Activated B cell treated with CpG ODN at 0.5 μM for 24 hours (primary cell): ENCODE data around the gene TRIM56. TPM values are rescaled to one million over a fixed set of nuclear protein-coding genes. Genes with fewer than 3 reads are reported as not detected.
"Not testable (repeated sequence)": the region's sequence is repeated elsewhere in the genome, so short reads cannot be mapped to it uniquely, and the experiment has no call there.

Source experiments
- ATAC-seq: fragments of 200-7000 bp; cut with Tn5 transposase; one replicate; pipeline ENCODE4 v1.10.0; 2021; ENCODE audit warnings: low read depth, mild to moderate bottlenecking, moderate library complexity
- CTCF ChIA-PET: fragments of 350-600 bp; sonication (Branson Sonifier 250); formaldehyde crosslinking; loops from one replicate; lab custom pipeline; 2021; ENCODE audit warnings: antibody characterized with exemption; lab: Charles Lee
- POLR2A ChIA-PET: fragments of 350-600 bp; sonication (Branson Sonifier 250); formaldehyde crosslinking; loops from one replicate; lab custom pipeline; 2021; ENCODE audit warnings: antibody characterized with exemption; lab: Charles Lee
- DNase-seq: peaks from one replicate; pipeline ENCODE4 v3.0.0; 2022
- H3K27ac Mint-ChIP-seq: one replicate; pipeline ENCODE4 v1.8.0; 2020; ENCODE audit warnings: mixed read lengths
- H3K27me3 Mint-ChIP-seq: one replicate; pipeline ENCODE4 v1.8.0; 2021; ENCODE audit warnings: mixed read lengths
- H3K36me3 Mint-ChIP-seq: one replicate; pipeline ENCODE4 v1.8.0; 2021; ENCODE audit warnings: low read depth, mixed read lengths
- H3K4me1 Mint-ChIP-seq: one replicate; pipeline ENCODE4 v1.8.0; 2021; ENCODE audit warnings: mixed read lengths
- H3K4me3 Mint-ChIP-seq: one replicate; pipeline ENCODE4 v1.8.0; 2020; ENCODE audit warnings: mild to moderate bottlenecking, mixed read lengths
- H3K9me3 Mint-ChIP-seq: one replicate; pipeline ENCODE4 v1.8.0; 2020; ENCODE audit warnings: mixed read lengths
- CTCF ChIP-seq: fragments of 200-600 bp; IDR thresholded peaks from one replicate; pipeline ENCODE4 v1.8.0; 2022; ENCODE audit warnings: antibody characterized with exemption, mild to moderate bottlenecking
- intact Hi-C: fragments of 100-400 bp; cut with micrococcal nuclease; formaldehyde crosslinking; loops from one replicate; pipeline ENCODE4 v1.15.1; 2024
- total RNA-seq: library from RNA; stranded (reverse); gene quantifications from 2 replicates; pipeline ENCODE4 v1.2.3, GENCODE V29; 2022

Gene TRIM56
- total RNA-seq, 1 donor from 2014 or later, result 57.5 TPM

- H3K4me3 Mint-ChIP-seq, result no peak overlapping the region
- no peaks in the 10 kb centered on the region for H3K4me1 Mint-ChIP-seq
- intact Hi-C loops, result no loop called here
- H3K36me3 Mint-ChIP-seq, result no peaks in the 10 kb centered on the region
- no peak for TF ChIP-seq CTCF
- no peaks in the 10 kb centered on the region for H3K9me3 Mint-ChIP-seq
- ATAC-seq (no peak), DNase-seq (no peak)
- ChIA-PET CTCF (interaction anchor here (1.0 kb wide), 1 partner anchor 167 kb away, joined by 3 read pairs; no protein-coding TSS in a partner anchor), POLR2A (no interaction called here)
- H3K27me3 Mint-ChIP-seq, result peaks cover 44% of the 10 kb centered on the region
- H3K27ac Mint-ChIP-seq, result no peak overlapping the region
Observed at GRCh38 chr7:101060992-101061391, 24.3 kb upstream of the TRIM56 start.

GRCh38 chr7:101064176-101064550 is 21.1 kb upstream of the TRIM56 start:
- H3K27me3 Mint-ChIP-seq, result peaks cover 37% of the 10 kb centered on the region
- H3K9me3 Mint-ChIP-seq, ATAC-seq, H3K36me3 Mint-ChIP-seq, DNase-seq, H3K4me1 Mint-ChIP-seq, intact Hi-C loops, POLR2A ChIA-PET, H3K27ac Mint-ChIP-seq, H3K4me3 Mint-ChIP-seq, CTCF ChIA-PET: not testable (repeated sequence)

- DNase-seq, H3K36me3 Mint-ChIP-seq, H3K27ac Mint-ChIP-seq, POLR2A ChIA-PET, H3K4me3 Mint-ChIP-seq, CTCF ChIA-PET, intact Hi-C loops, H3K4me1 Mint-ChIP-seq, H3K9me3 Mint-ChIP-seq, ATAC-seq: not testable (repeated sequence)
- peaks cover 33% of the 10 kb centered on the region for H3K27me3 Mint-ChIP-seq
Observed at GRCh38 chr7:101065162-101065561, 20.1 kb upstream of the TRIM56 start.

- Mint-ChIP-seq H3K4me3 (no peak overlapping the region), H3K4me1 (no peaks in the 10 kb centered on the region), H3K27ac (no peak overlapping the region), H3K36me3 (no peaks in the 10 kb centered on the region), H3K27me3 (peaks cover 29% of the 10 kb centered on the region), H3K9me3 (no peaks in the 10 kb centered on the region)
- POLR2A ChIA-PET, result no interaction called here
- intact Hi-C loops, result no loop called here
- CTCF ChIA-PET, result no interaction called here
- ATAC-seq, result no peak
- DNase-seq, result no peak
- no peak for TF ChIP-seq CTCF
Observed at GRCh38 chr7:101066141-101066832, 19.0 kb upstream of the TRIM56 start.

GRCh38 chr7:101066833-101067177 is 18.5 kb upstream of the TRIM56 start:
- ATAC-seq, result no peak
- peaks cover 27% of the 10 kb centered on the region for H3K27me3 Mint-ChIP-seq
- POLR2A ChIA-PET, result no interaction called here

GRCh38 chr7:101068401-101068800 is 16.9 kb upstream of the TRIM56 start:
- peaks cover 26% of the 10 kb centered on the region for H3K27me3 Mint-ChIP-seq
- H3K4me3 Mint-ChIP-seq, result no peak overlapping the region
- H3K9me3 Mint-ChIP-seq, result no peaks in the 10 kb centered on the region
- ChIA-PET CTCF (no interaction called here), POLR2A (no interaction called here)
- no peak overlapping the region for H3K27ac Mint-ChIP-seq
- intact Hi-C loops, result no loop called here
- DNase-seq (no peak), ATAC-seq (no peak)
- no peaks in the 10 kb centered on the region for H3K4me1 Mint-ChIP-seq
- no peaks in the 10 kb centered on the region for H3K36me3 Mint-ChIP-seq
- TF ChIP-seq CTCF, result no peak

More at GRCh38 chr7:101066833-101067177, 18.5 kb upstream of the TRIM56 start:
- no peaks in the 10 kb centered on the region for H3K36me3 Mint-ChIP-seq
- CTCF ChIA-PET, result no interaction called here
- no peak overlapping the region for H3K4me3 Mint-ChIP-seq
- TF ChIP-seq CTCF, result no peak
- H3K27ac Mint-ChIP-seq, result no peak overlapping the region
- H3K9me3 Mint-ChIP-seq, result no peaks in the 10 kb centered on the region
- H3K4me1 Mint-ChIP-seq, result no peaks in the 10 kb centered on the region
- intact Hi-C loops, result no loop called here
- DNase-seq, result no peak

GRCh38 chr7:101071362-101072104 is 13.7 kb upstream of the TRIM56 start:
- intact Hi-C loops, H3K36me3 Mint-ChIP-seq, DNase-seq, ATAC-seq, H3K9me3 Mint-ChIP-seq, H3K4me3 Mint-ChIP-seq, CTCF ChIA-PET, H3K27me3 Mint-ChIP-seq, H3K4me1 Mint-ChIP-seq, H3K27ac Mint-ChIP-seq: not testable (repeated sequence)
- POLR2A ChIA-PET, result interaction anchor here (0.7 kb wide), 1 partner anchor 408 kb away, joined by 13 read pairs; no protein-coding TSS in a partner anchor
